ENCODE measurements around the gene DNAJC16. TPM values are rescaled to one million over a fixed set of nuclear protein-coding genes. Genes with fewer than 3 reads are reported as not detected.
"Not testable (repeated sequence)": the region's sequence is repeated elsewhere in the genome, so short reads cannot be mapped to it uniquely, and the experiment has no call there.

DNAJC16 gene
- total RNA-seq, 2 experiments from 2014 or later: 10.9 to 14.1 TPM

DNA sequence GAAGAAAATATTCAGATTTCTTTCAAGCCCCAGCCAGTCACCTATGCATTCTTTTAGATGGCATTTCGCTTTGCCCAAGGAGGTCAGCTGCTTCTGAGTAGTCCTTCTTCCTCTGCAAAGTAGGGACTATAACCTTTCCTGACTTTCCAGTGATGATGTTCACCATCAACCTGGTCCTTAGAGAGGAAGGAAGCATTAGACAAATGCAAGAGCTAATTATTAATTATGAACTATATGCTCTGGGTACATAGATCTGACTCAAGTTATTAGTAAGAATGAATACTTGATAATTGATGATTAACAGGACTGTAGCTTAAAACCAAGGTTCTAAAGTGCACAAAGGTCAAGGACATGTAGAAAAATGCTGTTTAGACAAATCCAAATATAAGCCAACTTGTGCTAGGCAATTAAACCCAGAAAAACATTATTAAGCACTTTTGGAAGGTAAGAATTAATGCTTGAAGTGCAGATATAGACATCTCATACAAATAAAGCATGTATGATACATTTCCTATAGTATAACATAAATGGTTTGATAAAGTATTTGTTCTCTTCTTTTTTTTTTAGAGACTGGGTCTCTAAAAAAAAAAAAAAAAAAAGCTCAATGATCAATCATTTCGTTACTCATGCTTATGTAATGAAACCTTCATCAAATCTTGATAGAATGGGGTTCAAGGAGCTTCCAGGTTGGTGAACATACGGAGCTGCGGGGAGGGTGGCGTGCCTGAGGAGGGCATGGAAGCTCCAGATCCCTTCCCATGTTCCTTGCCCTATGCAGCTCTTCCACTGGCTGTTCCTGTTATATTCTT lies 69.4 kb downstream of the DNAJC16 start:
- ATAC-seq: no peak
- DNase-seq: no peak
- Mint-ChIP-seq H3K36me3 (ENCODE audit: low read depth) (no peaks in the 10 kb centered on the region), H3K27me3 (no peaks in the 10 kb centered on the region), H3K4me1 (no peaks in the 10 kb centered on the region), H3K27ac (no peak overlapping the region), H3K4me3 (no peak overlapping the region), H3K9me3 (ENCODE audit: low read depth) (no peaks in the 10 kb centered on the region)
- POLR2A ChIA-PET: no interaction called here
- intact Hi-C loops (cut with DNase I, micrococcal nuclease): loop anchor here (1.0 to 2.0 kb wide), 2 partner anchors 15 to 145 kb away; no protein-coding TSS in a partner anchor
- CTCF ChIA-PET: interaction anchor here (0.6 to 1.6 kb wide), 4 partner anchors 9 to 504 kb away, joined by 3 to 6 read pairs (median 4); no protein-coding TSS in a partner anchor

DNA sequence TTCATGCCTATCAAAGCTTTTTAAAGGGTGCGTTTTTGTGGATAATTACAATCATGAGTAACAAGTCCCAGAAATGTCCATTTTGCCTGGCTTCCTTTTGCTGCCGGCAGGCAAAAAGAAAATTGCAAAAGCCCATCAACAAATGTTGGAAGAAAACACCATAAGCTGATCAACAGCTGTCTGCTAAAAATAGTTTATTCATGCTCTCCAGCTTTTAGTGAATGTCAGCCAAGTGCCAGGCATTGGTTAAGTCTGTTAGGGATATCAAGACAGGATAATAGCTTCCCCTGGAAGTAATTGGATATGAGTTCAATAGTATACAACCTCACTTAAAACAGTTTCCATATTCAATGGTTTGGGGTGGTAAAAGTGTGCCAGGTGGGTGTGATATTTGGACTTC lies 71.8 kb downstream of the DNAJC16 start:
- ChIA-PET CTCF (interaction anchor here (1.0 to 1.3 kb wide), 2 partner anchors 9 to 65 kb away, joined by 3 to 5 read pairs; no protein-coding TSS in a partner anchor), POLR2A (interaction anchor here (0.6 kb wide), 1 partner anchor 31 kb away, joined by 3 read pairs; no protein-coding TSS in a partner anchor)
- no peaks in the 10 kb centered on the region for H3K9me3 Mint-ChIP-seq (ENCODE audit: low read depth)
- no peaks in the 10 kb centered on the region for H3K27me3 Mint-ChIP-seq
- no peak overlapping the region for H3K27ac Mint-ChIP-seq
- H3K4me1 Mint-ChIP-seq: peaks cover 3% of the 10 kb centered on the region
- intact Hi-C loops (cut with DNase I, micrococcal nuclease): no loop called here
- H3K4me3 Mint-ChIP-seq: no peak overlapping the region
- no peaks in the 10 kb centered on the region for H3K36me3 Mint-ChIP-seq (ENCODE audit: low read depth)
- no peak for DNase-seq
- ATAC-seq: no peak

- peak; percentile 99 for ATAC-seq
- H3K27me3 Mint-ChIP-seq: no peaks in the 10 kb centered on the region
- peak overlapping the region; percentile 45 for H3K27ac Mint-ChIP-seq
- H3K36me3 Mint-ChIP-seq (ENCODE audit: low read depth): no peaks in the 10 kb centered on the region
- peaks cover 11% of the 10 kb centered on the region for H3K4me1 Mint-ChIP-seq
- intact Hi-C loops (cut with DNase I, micrococcal nuclease): loop anchor here (1.0 kb wide), 2 partner anchors 14 to 77 kb away; partner anchors contain the start of genes DDI2 (in 2 of the 2) and DNAJC16 (in 1 of the 2)
- ChIA-PET CTCF (interaction anchor here (0.6 to 1.5 kb wide), 6 partner anchors 9 to 284 kb away, joined by 3 to 6 read pairs (median 4); no protein-coding TSS in a partner anchor), POLR2A (interaction anchor here (0.6 to 1.7 kb wide), 3 partner anchors 15 to 94 kb away, joined by 3 to 6 read pairs (median 4); no protein-coding TSS in a partner anchor)
- DNase-seq: peak; percentile 96
- H3K4me3 Mint-ChIP-seq: peak overlapping the region; percentile 55
- no peaks in the 10 kb centered on the region for H3K9me3 Mint-ChIP-seq (ENCODE audit: low read depth)
Observed at GRCh38 chr1:15603050-15603965, 76.7 kb downstream of the DNAJC16 start.

GRCh38 chr1:15603966-15604282 lies 77.3 kb downstream of the DNAJC16 start:
- Mint-ChIP-seq H3K4me3 (peak overlapping the region; percentile 55), H3K27ac (peak overlapping the region; percentile 45), H3K4me1 (peaks cover 11% of the 10 kb centered on the region)
- not testable (repeated sequence) for ATAC-seq; DNase-seq; H3K9me3 Mint-ChIP-seq (ENCODE audit: low read depth); H3K27me3 Mint-ChIP-seq; H3K36me3 Mint-ChIP-seq (ENCODE audit: low read depth)
- POLR2A ChIA-PET: interaction anchor here (1.0 to 1.7 kb wide), 2 partner anchors 14 to 93 kb away, joined by 3 to 6 read pairs; no protein-coding TSS in a partner anchor
- CTCF ChIA-PET: interaction anchor here (0.6 to 1.5 kb wide), 5 partner anchors 14 to 283 kb away, joined by 3 to 6 read pairs (median 4); no protein-coding TSS in a partner anchor
- intact Hi-C loops (cut with DNase I, micrococcal nuclease): loop anchor here (1.0 kb wide), 2 partner anchors 13 to 78 kb away; partner anchors contain the start of genes DDI2 (in 2 of the 2) and DNAJC16 (in 1 of the 2)

GRCh38 chr1:15604400-15604799 lies 77.8 kb downstream of the DNAJC16 start:
- H3K36me3 Mint-ChIP-seq (ENCODE audit: low read depth); H3K27me3 Mint-ChIP-seq; intact Hi-C loops (cut with DNase I, micrococcal nuclease); ATAC-seq; H3K27ac Mint-ChIP-seq; H3K9me3 Mint-ChIP-seq (ENCODE audit: low read depth); DNase-seq: not testable (repeated sequence)
- ChIA-PET CTCF (interaction anchor here (0.6 to 1.5 kb wide), 3 partner anchors 14 to 283 kb away, joined by 4 to 6 read pairs (median 5); no protein-coding TSS in a partner anchor), POLR2A (interaction anchor here (1.7 kb wide), 1 partner anchor 93 kb away, joined by 6 read pairs; no protein-coding TSS in a partner anchor)
- H3K4me3 Mint-ChIP-seq: peak overlapping the region; percentile 55
- peaks cover 11% of the 10 kb centered on the region for H3K4me1 Mint-ChIP-seq

GRCh38 chr1:15605398-15606383 lies 79.0 kb downstream of the DNAJC16 start:
- Mint-ChIP-seq H3K4me1 (peaks cover 11% of the 10 kb centered on the region), H3K27me3 (no peaks in the 10 kb centered on the region), H3K4me3 (no peak overlapping the region), H3K36me3 (ENCODE audit: low read depth) (no peaks in the 10 kb centered on the region), H3K27ac (no peak overlapping the region), H3K9me3 (ENCODE audit: low read depth) (no peaks in the 10 kb centered on the region)
- ChIA-PET POLR2A (interaction anchor here (0.6 kb wide), 1 partner anchor 49 kb away, joined by 5 read pairs; no protein-coding TSS in a partner anchor), CTCF (interaction anchor here (0.9 to 1.0 kb wide), 2 partner anchors 9 to 135 kb away, joined by 3 to 5 read pairs; no protein-coding TSS in a partner anchor)
- intact Hi-C loops (cut with DNase I, micrococcal nuclease): no loop called here
- DNase-seq (no peak), ATAC-seq (no peak)

- Mint-ChIP-seq H3K36me3 (ENCODE audit: low read depth) (no peaks in the 10 kb centered on the region), H3K4me3 (no peak overlapping the region), H3K9me3 (ENCODE audit: low read depth) (no peaks in the 10 kb centered on the region), H3K27ac (no peak overlapping the region), H3K4me1 (no peaks in the 10 kb centered on the region), H3K27me3 (no peaks in the 10 kb centered on the region)
- intact Hi-C loops (cut with DNase I, micrococcal nuclease): loop anchor here in 1 of 2 experiments (2.0 kb wide), 1 partner anchor 13 kb away; no protein-coding TSS in a partner anchor
- no peak for DNase-seq
- CTCF ChIA-PET: no interaction called here
- POLR2A ChIA-PET: no interaction called here
- ATAC-seq: no peak
Observed at GRCh38 chr1:15609631-15610030, 83.0 kb downstream of the DNAJC16 start.

GRCh38 chr1:15610167-15610566 lies 83.5 kb downstream of the DNAJC16 start:
- POLR2A ChIA-PET: no interaction called here
- no peak overlapping the region for H3K27ac Mint-ChIP-seq
- no peak for ATAC-seq
- H3K36me3 Mint-ChIP-seq (ENCODE audit: low read depth): no peaks in the 10 kb centered on the region
- H3K27me3 Mint-ChIP-seq: no peaks in the 10 kb centered on the region
- DNase-seq: no peak
- intact Hi-C loops (cut with DNase I, micrococcal nuclease): loop anchor here in 1 of 2 experiments (2.0 kb wide), 1 partner anchor 13 kb away; no protein-coding TSS in a partner anchor
- H3K4me3 Mint-ChIP-seq: no peak overlapping the region
- CTCF ChIA-PET: interaction anchor here (0.6 kb wide), 1 partner anchor 521 kb away, joined by 3 read pairs; no protein-coding TSS in a partner anchor
- no peaks in the 10 kb centered on the region for H3K9me3 Mint-ChIP-seq (ENCODE audit: low read depth)
- no peaks in the 10 kb centered on the region for H3K4me1 Mint-ChIP-seq

- DNase-seq (peak; percentile 10), ATAC-seq (peak; percentile 30)
Observed at GRCh38 chr1:15616373-15617172, 89.9 kb downstream of the DNAJC16 start.

More at GRCh38 chr1:15616373-15617172, 89.9 kb downstream of the DNAJC16 start:
- intact Hi-C loops (cut with DNase I, micrococcal nuclease): loop anchor here (1.0 to 5.0 kb wide), 22 partner anchors 13 to 1914 kb away; partner anchors contain the start of genes DNAJC16 (in 2 of the 2), PLEKHM2 (in 2 of the 2), SPEN (in 2 of the 2) and CPLANE2 (in 1 of the 2)
- ChIA-PET CTCF (interaction anchor here (0.6 to 0.7 kb wide), 2 partner anchors 21 to 39 kb away, joined by 4 to 5 read pairs; no protein-coding TSS in a partner anchor), POLR2A (no interaction called here)
- Mint-ChIP-seq H3K36me3 (ENCODE audit: low read depth) (peaks cover 15% of the 10 kb centered on the region), H3K4me1 (peaks cover 40% of the 10 kb centered on the region), H3K27me3 (no peaks in the 10 kb centered on the region), H3K4me3 (peak overlapping the region; percentile 94), H3K27ac (peak overlapping the region; percentile 90), H3K9me3 (ENCODE audit: low read depth) (no peaks in the 10 kb centered on the region)

All from activated CD4-positive, alpha-beta T cell treated with anti-CD3 and anti-CD28 coated beads for 36 hours (primary cell).